NOMO-1 treated with dmso at 0.1 percent for 144 hours (cell line): ENCODE data around the gene C12orf42.
A peak's percentile ranks its signal among the peaks of the same experiment; 100 is the strongest.
"Not testable (repeated sequence)": the region's sequence is repeated elsewhere in the genome, so short reads cannot be mapped to it uniquely, and the experiment has no call there.

Experiments
- DNase-seq: peaks from one replicate; lab custom pipeline; 2025; ENCODE audit not compliant: unreplicated experiment; lab: John Stamatoyannopoulos, UW

The C12orf42 gene

DNA sequence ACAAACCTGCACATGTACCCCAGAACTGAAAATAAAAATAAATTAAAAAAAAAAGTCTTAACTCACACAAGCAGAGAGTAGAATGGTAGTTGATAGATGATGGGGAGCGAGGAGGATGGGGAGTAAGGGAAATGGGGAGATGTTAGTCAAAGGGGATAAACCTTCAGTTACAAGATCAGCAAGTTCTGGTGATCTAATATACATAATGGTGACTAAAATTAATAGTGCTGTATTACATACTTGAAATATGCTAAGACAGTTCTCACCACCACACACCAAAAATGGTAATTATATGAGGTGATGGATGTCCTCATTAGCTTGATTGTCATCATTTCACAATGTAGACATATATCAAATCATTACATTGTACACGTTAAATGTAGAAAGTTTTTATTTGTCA is 3.2 kb upstream of the C12orf42 start:
- no peak for DNase-seq

DNA sequence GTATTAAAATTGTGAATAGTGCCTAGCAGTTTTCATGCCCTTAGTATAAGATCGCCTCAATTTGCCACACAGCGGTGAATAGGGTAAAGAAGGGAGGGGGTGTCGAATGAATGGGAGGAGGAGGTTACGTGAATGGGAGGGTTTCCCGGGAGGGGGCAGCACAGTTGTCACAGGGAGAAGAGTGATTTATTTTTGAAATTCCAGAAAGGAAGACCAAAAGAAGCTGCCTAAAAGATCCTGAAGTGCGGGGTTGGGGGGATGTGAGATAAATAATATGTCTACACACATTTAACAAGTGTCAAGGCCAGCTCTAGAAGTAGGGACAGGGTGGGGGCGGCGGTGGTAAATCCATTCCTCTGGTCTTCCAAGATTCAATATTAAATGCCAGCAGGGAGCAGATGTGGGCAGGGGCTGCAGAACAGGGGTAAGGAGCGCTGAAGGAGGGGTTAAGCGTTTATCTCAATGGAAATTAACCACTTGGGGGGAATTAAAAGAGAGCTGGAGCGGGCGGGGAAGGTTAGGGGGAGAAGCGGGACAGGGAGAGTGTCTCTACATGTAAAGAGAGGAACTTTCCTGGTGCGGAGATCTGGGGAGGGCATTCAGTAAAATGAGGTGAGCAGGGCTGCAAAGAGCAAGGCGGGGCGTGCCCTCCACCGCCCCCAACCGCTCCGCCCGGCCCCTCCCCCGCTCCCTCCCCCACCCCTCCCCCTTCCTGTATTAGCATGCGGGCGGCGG is 867 bp downstream of the C12orf42 start:
- no peak for DNase-seq

DNA sequence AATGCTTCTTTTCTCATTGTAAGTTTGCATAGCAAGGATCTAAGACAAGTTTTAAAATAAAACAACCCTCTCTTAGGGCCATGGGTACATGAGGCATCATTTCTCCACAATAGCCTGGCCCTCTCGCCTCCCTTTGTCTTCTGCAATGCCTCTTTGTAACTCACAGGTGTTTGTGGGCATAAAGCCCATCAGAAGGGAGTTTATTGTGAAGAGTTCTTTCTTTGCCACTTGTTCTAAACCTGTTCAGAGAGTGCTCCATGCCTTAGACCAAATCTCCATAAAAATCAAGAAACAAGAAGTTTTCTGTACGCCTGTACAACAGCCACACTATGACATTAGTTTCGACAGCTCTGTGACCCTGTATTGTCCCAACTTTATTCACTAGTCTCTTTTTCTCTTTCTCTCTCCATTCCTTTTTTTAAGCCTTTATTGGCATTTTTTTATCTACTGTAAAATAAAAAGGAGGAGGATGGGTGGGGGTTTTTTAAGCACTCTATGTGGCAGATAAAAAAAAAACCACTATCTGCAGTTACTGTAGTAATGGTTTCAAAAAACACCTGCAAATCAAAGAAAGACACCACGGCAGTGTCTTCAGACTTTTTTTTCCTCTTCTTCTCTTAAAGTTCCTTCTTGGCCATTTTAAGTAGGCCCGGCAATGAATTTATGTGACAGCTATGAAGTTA is 1.6 kb downstream of the C12orf42 start:
- DNase-seq, result no peak

DNA sequence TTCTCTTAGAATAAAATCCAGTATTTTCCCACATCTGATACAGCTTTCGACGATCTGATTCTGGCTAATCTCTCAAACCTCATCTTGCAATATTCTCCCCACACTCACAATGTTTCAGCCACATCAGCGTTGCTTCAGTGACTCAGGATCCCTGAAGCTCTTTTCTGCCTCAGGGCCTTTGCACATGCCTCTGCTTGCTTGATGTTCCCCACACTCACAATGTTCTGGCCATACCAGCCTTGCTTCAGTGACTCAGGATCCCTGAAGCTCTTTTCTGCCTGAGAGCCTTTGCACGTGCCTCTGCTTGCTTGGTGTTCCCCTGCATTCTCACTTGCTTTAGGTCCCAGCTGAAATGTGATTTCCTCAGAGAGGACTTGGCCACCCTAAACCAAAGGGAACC is 2.6 kb downstream of the C12orf42 start:
- DNase-seq, result no peak

DNA sequence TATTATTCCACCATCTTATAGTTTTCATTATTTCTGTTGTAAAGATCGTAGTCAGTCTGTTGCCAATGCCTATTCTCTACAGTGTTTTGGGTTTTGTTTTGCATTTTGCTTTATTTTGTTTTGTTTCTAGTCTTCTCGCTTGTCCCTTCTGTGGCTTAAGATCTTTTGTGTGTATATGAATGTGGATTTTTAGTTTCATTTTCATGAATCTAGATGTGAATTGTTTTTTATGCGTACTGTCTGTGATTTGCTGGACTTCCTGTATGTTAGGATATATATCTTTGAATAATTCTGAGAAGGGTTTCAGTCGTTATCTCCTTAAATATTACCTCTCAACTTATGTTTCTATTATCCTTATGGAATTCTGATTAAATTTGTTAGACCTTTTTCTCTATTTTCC is 13.4 kb downstream of the C12orf42 start:
- no peak for DNase-seq

DNA sequence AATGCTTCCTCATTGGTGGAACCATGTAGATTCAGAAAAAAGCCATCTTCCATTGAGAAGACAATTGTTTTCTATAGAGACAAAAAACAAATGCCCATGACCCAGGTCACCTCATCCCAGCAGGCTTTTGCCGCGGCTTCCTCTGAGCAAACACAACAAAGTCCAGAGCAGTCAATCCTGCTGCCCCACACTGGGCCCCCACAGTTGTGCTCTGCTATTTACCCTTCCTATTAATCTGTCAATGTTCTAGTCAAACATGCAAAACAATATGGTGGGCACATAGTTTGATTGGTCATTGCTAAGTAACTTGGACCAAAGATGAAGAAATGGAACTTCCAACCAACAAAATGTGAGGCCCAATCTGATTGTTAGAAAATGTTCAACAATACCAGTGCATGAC is 20.7 kb downstream of the C12orf42 start:
- no peak for DNase-seq

DNA sequence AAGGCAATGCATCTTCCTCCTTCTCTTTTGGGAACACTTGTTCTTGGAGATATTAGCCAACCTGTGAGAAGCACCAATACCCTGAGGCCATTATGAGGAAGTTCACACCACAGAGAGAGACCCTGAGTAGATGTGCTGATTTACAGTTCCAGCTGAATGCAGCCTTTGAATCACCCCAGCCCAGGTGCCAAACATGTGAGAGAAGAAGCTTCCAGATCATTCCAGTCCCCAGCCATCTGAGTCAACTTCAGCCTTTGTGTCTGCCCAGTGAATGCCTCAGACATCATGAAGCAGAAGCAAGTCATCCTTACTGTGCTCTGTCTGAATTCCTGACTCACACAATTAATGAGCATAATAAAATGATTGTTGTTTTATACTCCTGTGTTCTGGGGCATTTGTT is 25.1 kb downstream of the C12orf42 start:
- no peak for DNase-seq

DNA sequence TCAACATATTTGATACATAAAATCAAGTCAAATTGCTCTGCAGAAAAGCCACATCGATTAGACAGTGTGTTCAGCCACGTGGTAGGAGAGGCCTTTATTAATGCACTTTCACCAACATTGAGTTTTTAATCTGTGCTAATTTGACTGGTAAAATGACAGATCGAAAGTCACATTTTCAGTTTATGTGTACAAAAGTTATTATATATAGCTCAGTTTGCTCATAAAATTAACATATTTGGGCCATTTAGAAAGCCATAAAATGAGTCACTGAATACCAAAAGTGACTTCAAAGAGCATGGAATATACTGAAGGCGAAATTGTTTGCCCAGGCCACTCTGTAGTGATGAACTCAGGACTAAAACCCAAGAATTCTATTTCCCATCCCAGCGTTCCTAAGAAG is 26.0 kb downstream of the C12orf42 start:
- no peak for DNase-seq

DNA sequence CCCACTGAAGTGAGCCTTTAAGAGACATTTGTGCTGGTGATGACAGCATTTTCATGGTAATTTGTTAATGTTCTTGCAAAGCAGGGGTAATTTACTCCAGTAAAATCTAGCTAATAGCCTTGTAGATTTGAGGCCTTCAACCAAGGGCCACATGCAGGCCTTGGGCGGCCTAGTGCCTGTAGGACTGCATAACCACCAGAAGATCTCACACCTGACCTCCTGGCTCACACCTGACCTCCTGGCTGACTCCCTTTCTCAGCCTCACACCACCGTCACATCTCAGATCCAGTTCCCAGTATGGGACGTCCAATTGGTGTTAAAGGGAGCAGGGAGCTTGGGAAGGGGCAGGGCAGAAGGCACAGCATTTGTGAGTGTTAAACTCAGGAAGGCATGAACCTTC is 26.9 kb downstream of the C12orf42 start:
- no peak for DNase-seq

DNA sequence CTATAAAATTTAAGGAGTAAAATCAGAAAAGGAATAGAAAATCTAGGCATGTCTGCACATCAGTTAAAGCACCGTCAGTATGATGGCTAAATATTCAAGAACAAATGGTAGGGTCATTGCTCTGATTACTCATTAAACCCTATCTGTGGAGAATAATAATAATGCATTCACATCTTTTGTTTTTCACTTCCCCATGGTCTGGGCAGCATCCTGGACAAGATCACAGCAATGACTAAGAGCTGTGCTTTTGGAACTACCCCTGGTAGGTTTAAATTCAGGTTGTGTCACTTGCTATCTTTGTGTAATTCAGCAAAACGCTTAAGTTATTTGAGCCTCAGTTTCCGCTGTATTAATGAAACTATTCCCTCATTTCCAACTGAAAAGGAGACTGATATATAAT is 33.1 kb downstream of the C12orf42 start:
- no peak for DNase-seq

DNA sequence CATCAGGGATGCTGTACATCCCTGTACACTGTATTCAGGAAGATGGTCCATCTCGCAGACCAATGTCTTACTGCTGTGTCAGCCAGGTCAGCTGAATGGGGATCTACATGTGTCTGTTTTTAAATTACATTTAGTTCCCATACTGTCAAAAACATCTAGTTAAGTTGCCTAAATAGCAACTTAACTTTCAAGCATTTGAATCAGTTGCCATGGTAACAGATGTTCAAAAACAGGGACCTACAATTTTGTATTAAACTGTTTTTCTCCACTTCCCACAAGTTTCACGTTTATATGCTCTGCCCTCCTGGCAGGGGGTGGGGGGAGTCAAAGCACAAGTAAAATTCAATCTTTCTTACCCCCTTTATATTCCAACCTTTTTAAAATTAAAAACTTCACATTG is 38.3 kb downstream of the C12orf42 start:
- no peak for DNase-seq

DNA sequence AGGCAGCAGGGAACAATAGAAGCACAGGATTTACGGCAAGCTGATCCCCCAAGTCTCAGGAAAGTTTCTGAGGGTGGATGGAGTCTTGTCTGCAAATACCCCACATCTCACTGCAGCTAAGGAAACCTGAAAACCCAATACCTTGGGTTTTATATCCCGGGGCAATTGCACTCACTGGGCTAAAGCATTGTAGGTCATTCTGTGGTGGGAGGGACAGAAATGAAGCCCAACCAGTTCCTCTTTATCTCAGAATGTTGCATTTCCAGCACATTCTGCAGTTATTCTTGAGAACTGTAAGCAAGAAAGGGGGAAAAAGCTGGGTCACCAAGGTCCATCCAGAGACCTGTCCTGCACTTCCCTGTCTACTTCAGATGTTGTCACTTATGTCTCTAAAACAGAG is 39.8 kb downstream of the C12orf42 start:
- no peak for DNase-seq

DNA sequence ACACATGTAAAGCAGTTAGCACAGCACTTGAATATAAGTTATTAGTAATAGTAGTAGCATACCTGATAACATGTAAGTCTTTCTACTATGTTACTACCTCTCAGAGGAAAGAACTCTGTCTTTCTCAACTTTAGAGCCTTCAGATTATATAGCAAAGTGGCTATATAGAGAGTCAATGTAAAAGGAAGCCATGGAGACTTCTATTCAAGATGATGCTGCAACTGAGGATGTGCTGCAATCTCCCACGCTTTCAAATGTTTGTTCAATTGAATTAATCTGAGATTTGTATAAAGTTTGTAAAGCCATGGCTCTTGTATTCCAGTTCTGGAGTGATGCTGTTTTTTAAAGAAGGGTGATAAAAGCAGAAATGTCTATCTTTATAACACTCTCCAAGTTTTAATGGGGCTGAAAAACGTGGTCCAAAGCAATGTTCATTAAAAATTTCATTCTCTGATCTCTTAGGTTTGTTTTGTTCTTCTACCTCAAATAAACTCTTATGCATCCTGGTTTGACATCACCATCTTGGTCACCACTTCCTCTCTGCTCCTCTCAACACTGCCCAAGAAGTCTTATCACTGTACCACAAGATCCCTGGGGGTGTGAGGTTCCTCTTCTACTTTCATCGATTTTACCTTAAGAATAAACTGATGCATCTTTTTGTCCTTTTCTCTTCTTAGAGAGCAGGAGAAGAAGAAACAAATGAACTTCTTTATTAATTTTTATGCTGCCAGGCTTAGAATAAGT is 40.6 kb downstream of the C12orf42 start:
- DNase-seq, result no peak

DNA sequence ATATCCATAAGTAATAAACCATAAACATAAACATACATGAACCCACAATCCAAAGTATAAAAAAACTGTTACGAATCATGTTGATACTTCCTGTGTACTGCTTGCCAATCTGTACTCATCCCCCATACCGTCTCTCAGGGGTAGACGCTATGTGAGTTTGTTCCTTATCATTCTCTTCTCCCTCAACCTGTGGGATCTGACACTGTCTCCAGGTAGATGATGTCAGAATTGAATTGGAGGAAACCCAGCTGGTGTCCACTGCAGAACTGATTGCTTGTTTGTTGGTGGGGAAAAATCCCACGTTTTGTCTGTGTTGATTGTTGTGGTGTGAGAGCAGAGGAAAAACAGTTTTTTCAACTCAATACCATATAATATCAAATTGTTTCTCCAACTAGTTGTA is 50.8 kb downstream of the C12orf42 start:
- DNase-seq, result no peak

DNA sequence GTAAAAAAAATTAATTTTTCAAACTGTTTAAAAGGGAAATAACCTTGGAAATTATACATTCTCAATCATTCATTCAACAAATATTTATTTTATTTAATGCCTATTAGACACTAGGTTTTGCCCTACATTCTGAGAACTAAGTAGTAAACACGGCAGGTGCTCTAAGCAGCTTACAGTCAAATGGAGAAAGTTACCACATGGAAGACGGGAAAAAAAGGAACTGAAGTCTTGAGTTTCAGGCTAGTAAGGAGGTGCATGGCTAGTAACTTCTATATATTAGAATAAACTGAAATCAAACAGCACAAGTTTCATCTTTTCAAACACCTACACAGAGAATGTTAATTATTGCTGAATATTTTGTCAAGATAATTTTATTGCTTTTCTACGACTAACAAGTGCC is 52.9 kb downstream of the C12orf42 start:
- DNase-seq, result no peak

DNA sequence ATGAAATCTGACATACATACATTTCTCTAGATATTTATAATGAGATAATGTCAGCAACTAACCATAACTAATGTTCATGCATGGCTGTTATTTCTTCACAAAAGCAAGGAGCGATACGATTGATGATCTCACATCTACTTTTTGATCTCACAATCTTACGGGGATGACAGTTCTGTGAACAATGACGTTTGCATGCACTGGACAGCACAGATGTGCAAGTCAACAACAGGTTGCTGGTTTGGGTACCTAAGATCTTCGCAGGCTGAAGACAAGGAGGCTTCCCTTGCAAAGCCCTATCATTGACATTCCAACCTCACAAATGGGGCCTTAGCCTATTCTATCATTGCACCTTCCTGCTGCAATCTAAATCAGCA is 53.6 kb downstream of the C12orf42 start:
- no peak for DNase-seq

DNA sequence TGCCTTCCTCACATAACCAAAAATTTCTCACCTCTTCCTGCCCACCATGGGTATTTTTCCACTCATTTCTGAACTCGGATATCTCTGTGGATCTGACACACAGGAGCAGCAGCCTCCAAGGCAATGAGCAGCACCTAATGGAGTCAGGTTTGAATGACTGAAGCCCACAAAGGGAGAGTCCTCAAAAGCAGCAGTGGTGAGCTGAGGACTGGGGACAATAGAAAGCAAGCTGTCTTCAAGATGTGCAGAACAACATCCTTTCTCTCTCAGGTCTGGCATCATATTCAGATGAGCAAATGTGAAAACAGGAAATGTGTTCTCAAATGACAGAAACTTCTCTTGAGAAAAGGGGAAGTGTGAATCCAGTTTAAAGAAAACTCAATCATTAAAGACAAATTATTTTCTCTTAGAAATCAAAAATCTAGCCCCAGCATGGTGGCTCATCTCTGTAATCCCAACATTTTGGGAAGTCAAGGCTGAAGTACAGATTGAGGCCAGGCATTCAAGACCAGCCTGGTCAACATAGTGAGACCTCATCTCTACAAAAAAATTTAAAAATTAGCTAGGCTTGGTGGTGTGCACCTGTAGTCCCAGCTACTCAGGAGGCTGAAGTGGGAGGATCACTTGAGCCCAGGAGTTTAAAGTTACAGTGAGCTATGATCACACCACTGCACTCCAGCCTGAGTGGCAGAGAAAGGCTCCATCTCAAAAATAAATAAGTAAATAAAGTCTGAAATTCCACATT is 54.2 kb downstream of the C12orf42 start:
- DNase-seq, result peak; percentile 5

DNA sequence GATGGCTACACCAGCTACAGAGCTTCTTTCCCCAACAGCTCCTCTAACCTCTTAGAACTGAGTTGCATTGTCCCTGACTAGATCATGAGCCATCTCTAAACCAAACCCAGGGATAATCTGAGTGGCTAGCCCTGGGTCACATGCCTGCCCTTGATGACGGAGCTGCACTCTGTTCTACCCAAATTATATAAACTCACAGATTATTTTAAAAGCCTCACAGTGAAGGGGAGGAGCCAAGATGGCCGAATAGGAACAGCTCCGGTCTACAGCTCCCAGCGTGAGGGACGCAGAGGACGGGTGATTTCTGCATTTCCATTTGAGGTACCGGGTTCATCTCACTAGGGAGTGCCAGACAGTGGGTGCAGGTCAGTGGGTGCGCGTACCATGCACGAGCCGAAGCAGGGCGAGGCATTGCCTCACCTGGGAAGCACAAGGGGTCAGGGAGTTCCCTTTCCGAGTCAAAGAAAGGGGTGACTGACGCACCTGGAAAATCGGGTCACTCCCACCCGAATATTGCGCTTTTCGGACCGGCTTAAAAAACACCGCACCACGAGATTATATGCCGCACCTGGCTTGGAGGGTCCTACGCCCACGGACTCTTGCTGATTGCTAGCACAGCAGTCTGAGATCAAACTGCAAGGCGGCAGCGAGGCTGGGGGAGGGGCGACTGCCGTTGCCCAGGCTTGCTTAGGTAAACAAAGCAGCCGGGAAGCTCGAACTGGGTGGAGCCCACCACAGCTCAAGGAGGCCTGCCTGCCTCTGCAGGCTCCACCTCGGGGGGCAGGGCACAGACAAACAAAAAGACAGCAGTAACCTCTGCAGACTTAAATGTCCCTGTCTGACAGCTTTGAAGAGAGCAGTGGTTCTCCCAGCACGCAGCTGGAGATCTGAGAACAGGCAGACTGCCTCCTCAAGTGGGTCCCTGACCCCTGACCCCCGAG is 61.3 kb downstream of the C12orf42 start:
- not testable (repeated sequence) for DNase-seq

DNA sequence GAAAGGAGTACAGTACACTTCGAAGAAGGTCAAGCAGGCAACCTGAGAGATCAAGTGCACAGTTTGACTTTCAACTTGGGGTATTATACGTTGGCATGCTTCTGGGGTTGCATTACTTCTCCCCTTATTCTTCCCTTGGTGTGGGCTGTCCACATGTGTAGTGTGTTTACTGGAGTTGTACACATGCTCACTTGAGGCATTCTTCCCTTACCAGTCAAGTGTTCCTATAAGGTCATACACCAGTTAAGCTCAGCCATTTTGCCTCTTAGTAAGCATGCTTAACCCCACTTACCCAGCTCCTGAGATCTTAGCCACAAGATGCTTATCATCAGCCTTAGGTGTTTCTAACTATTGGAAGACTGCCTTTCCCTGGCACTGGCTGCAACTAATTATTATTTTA is 63.8 kb downstream of the C12orf42 start:
- no peak for DNase-seq

DNA sequence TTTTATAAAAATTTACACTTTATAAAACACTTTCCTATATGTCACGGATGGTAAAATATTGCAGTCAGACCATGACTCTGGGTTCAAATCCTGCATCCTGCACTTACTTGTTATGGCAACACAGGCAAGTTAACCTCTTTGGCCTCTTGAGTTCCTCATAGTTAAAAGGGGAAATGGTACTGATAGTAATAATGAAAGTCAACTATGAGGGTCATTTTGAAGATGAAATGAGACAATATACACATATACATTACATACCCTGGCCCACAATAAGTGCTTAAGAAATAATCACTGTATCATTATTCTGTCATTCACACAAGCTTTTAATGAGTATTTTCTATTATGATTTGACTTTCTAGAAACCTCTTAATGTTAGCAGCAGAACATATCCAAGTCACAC is 64.4 kb downstream of the C12orf42 start:
- no peak for DNase-seq
